ENCODE data around the gene DHX36. TPM values are rescaled to one million over a fixed set of nuclear protein-coding genes. Genes with fewer than 3 reads are reported as not detected.
A peak's percentile ranks its signal among the peaks of the same experiment; 100 is the strongest.

The DHX36 gene, protein sequence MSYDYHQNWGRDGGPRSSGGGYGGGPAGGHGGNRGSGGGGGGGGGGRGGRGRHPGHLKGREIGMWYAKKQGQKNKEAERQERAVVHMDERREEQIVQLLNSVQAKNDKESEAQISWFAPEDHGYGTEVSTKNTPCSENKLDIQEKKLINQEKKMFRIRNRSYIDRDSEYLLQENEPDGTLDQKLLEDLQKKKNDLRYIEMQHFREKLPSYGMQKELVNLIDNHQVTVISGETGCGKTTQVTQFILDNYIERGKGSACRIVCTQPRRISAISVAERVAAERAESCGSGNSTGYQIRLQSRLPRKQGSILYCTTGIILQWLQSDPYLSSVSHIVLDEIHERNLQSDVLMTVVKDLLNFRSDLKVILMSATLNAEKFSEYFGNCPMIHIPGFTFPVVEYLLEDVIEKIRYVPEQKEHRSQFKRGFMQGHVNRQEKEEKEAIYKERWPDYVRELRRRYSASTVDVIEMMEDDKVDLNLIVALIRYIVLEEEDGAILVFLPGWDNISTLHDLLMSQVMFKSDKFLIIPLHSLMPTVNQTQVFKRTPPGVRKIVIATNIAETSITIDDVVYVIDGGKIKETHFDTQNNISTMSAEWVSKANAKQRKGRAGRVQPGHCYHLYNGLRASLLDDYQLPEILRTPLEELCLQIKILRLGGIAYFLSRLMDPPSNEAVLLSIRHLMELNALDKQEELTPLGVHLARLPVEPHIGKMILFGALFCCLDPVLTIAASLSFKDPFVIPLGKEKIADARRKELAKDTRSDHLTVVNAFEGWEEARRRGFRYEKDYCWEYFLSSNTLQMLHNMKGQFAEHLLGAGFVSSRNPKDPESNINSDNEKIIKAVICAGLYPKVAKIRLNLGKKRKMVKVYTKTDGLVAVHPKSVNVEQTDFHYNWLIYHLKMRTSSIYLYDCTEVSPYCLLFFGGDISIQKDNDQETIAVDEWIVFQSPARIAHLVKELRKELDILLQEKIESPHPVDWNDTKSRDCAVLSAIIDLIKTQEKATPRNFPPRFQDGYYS
- 25.1 TPM for total RNA-seq
- long read RNA-seq, full-length matches to known transcripts = 7 of 11 reads
- long read RNA-seq, partial matches to known transcripts = 2 of 11 reads
- long read RNA-seq, other reads (novel, unspliced or antisense) = 2 of 11 reads

DNA sequence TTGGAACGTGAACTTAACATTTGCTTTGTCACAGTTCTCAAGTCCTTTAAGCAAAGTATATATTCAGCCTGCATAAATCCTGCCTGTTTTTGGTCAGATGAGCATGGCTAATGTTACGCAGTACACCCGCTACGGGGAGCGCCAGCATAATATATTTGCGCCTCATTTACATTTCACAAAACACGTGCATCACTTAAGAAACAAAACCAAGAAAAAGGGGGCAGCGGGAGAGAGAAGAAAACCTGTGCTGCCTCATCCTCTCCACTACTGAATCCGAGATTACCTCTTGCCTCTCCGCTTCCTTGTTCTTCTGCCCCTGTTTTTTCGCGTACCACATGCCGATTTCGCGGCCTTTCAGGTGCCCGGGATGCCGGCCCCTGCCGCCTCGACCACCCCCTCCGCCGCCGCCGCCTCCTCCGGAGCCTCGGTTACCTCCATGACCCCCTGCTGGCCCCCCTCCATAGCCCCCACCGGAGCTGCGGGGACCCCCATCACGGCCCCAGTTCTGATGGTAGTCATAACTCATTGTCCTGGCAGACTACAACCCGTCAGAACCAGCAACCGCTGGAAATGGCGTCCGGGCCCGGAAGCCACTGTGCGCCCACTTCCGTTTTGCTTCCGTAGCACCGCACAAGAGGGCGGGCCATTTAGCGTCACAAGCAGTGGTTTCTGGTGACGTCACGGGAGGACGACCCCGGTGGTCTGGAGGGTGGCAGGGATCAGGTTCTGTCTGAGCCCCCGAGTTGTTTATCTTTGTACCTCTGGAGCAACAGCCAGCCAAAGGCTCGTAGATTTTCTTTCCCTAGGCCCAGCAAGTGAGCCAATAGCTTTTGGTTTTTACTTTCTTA lies at the start of gene DHX36:
DHX36 (minus strand) TSS at position 597 of the 848 bp plus-strand sequence; CDS start at position 526, 71 bp downstream.
- ATAC-seq = peak; percentile 98
- intact Hi-C loops (cut with DNase I) = no loop called here

GRCh38 chr3:154367221-154367620 lies 42.9 kb upstream of the DHX36 start:
- intact Hi-C loops (cut with DNase I) = no loop called here
- ATAC-seq (no peak), DNase-seq (ENCODE audit: missing footprints) (no peak)

More for the DNA sequence above, at the start of gene DHX36:
- peak; percentile 93 for DNase-seq (ENCODE audit: missing footprints)

- ATAC-seq = no peak
- intact Hi-C loops (cut with DNase I) = no loop called here
- no peak for DNase-seq (ENCODE audit: missing footprints)
These were observed 40.6 kb upstream of the DHX36 start for GRCh38 chr3:154364849-154365248.

DNA sequence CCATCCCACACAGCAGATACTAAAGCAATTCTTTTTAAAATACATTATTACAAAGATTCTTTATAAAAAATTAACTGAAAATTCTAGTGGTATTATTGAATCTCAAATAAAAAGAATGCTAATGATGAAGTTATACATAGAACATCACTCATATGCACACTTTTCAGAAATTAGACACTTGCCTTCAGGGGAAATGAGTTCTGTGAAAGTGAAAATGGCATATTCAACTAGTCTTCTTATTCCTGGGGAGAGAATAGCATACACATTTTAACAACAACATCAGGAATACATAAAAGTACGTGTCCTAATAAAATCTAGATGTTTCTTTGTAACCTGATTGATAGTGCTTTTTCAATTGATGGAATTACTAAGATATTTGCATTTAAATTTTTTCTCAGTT lies 36.8 kb upstream of the DHX36 start:
- intact Hi-C loops (cut with DNase I) = no loop called here
- DNase-seq (ENCODE audit: missing footprints) = no peak
- no peak for ATAC-seq

GRCh38 chr3:154356009-154356408 lies 31.7 kb upstream of the DHX36 start:
- intact Hi-C loops (cut with DNase I) = no loop called here
- no peak for DNase-seq (ENCODE audit: missing footprints)

DNA sequence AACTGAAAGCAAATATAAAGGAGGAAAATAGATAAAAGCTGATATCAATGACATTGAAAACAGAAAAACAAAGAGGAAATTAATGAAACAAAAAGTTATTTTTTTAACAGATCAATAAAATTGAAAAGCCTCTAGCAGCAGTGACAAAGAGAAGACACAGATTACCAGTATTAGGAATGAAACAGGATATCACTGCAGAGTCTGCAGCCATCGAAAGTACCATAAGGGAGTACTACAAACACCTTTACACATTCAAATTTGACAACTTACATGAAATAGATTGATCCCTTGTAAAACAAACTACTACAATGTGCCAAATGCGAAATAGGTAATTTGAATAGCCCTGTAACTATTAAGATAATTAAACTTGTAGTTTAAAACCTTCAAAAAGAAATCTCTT lies 24.9 kb upstream of the DHX36 start:
- no peak for DNase-seq (ENCODE audit: missing footprints)
- no peak for ATAC-seq
- intact Hi-C loops (cut with DNase I) = no loop called here

More at GRCh38 chr3:154356009-154356408, 31.7 kb upstream of the DHX36 start:
- ATAC-seq = no peak

GRCh38 chr3:154345422-154346122 lies 21.3 kb upstream of the DHX36 start:
- intact Hi-C loops (cut with DNase I) = no loop called here
- ATAC-seq = no peak
- DNase-seq (ENCODE audit: missing footprints) = no peak

GRCh38 chr3:154338570-154338969 lies 14.3 kb upstream of the DHX36 start:
- DNase-seq (ENCODE audit: missing footprints) (no peak), ATAC-seq (no peak)
- intact Hi-C loops (cut with DNase I) = loop anchor here (5.0 to 10.0 kb wide), 2 partner anchors 984 to 1366 kb away; no protein-coding TSS in a partner anchor

- intact Hi-C loops (cut with DNase I) = loop anchor here (5.0 to 10.0 kb wide), 2 partner anchors 984 to 1367 kb away; no protein-coding TSS in a partner anchor
- DNase-seq (ENCODE audit: missing footprints) (no peak), ATAC-seq (no peak)
These were observed 13.7 kb upstream of the DHX36 start for GRCh38 chr3:154338008-154338407.

- no peak for DNase-seq (ENCODE audit: missing footprints)
- no peak for ATAC-seq
- intact Hi-C loops (cut with DNase I) = loop anchor here (5.0 to 10.0 kb wide), 2 partner anchors 987 to 1370 kb away; no protein-coding TSS in a partner anchor
These were observed 10.7 kb upstream of the DHX36 start for GRCh38 chr3:154334973-154335420.

- DNase-seq (ENCODE audit: missing footprints) (no peak), ATAC-seq (no peak)
- intact Hi-C loops (cut with DNase I) = no loop called here
These were observed 3.6 kb upstream of the DHX36 start for GRCh38 chr3:154327871-154328270.

- intact Hi-C loops (cut with DNase I) = no loop called here
- DNase-seq (ENCODE audit: missing footprints) = no peak
- no peak for ATAC-seq
These were observed 632 bp upstream of the DHX36 start for GRCh38 chr3:154324919-154325318.

- ATAC-seq (no peak), DNase-seq (ENCODE audit: missing footprints) (no peak)
- intact Hi-C loops (cut with DNase I) = loop anchor here (5.0 kb wide), 1 partner anchor 1155 kb away; the partner anchor contains the start of gene RAP2B
These were observed 7.1 kb downstream of the DHX36 start for GRCh38 chr3:154316974-154317767.

DNA sequence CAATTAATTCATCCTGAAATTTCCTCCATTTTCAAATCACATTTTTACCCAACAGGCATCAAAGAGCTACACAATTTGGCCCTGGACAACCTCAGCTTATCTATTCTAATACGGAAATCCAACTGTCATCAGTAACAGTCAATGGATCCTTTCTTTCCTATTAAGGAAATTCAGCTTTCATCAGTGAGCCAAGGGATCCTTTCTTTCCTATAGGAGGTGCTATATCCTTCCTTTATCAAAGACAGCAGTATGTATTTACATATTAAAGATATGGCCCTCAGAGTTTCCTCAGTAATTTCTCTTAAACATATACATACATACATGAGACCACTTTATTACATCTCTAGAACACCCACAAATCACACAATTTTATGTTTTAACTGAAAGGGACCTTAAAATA lies 10.1 kb downstream of the DHX36 start:
- intact Hi-C loops (cut with DNase I) = no loop called here
- no peak for ATAC-seq
- no peak for DNase-seq (ENCODE audit: missing footprints)

- no peak for DNase-seq (ENCODE audit: missing footprints)
- ATAC-seq = no peak
- intact Hi-C loops (cut with DNase I) = no loop called here
These were observed 13.4 kb downstream of the DHX36 start for GRCh38 chr3:154310840-154311239.

- intact Hi-C loops (cut with DNase I) = no loop called here
- no peak for DNase-seq (ENCODE audit: missing footprints)
- ATAC-seq = no peak
These were observed 16.9 kb downstream of the DHX36 start for GRCh38 chr3:154307363-154307762.

GRCh38 chr3:154304936-154305335 lies 19.4 kb downstream of the DHX36 start:
- DNase-seq (ENCODE audit: missing footprints) (no peak), ATAC-seq (no peak)
- intact Hi-C loops (cut with DNase I) = no loop called here
